ENCODE data around the gene ANKRD33.
A peak's percentile ranks its signal among the peaks of the same experiment; 100 is the strongest.

ANKRD33 gene

GRCh38 chr12:51891843-51892242 is 3.9 kb downstream of the ANKRD33 start:
- peaks cover 10% of the 10 kb centered on the region for H3K4me1 Mint-ChIP-seq
- peaks cover 10% of the 10 kb centered on the region for H3K27me3 Mint-ChIP-seq (ENCODE audit: low read depth)
- peak; percentile 33 to 54 (median 39) for TF ChIP-seq CTCF (IDR thresholded peaks at IDR 0.05; ENCODE audit: unreplicated experiment in 3 of 3)
- no peaks in the 10 kb centered on the region for H3K36me3 Mint-ChIP-seq (ENCODE audit: low read depth)
- no peak overlapping the region for H3K4me3 Mint-ChIP-seq
- H3K9me3 Mint-ChIP-seq = no peaks in the 10 kb centered on the region
- no peak overlapping the region for H3K27ac Mint-ChIP-seq

- TF ChIP-seq CTCF (IDR thresholded peaks at IDR 0.05; ENCODE audit: unreplicated experiment in 3 of 3) = no peak
- H3K36me3 Mint-ChIP-seq (ENCODE audit: low read depth) = no peaks in the 10 kb centered on the region
- H3K4me1 Mint-ChIP-seq = peaks cover 5% of the 10 kb centered on the region
- peaks cover 8% of the 10 kb centered on the region for H3K27me3 Mint-ChIP-seq (ENCODE audit: low read depth)
- H3K9me3 Mint-ChIP-seq = no peaks in the 10 kb centered on the region
- no peak overlapping the region for H3K4me3 Mint-ChIP-seq
- H3K27ac Mint-ChIP-seq = no peak overlapping the region
These were observed 5.9 kb downstream of the ANKRD33 start for GRCh38 chr12:51893786-51894185.

- no peaks in the 10 kb centered on the region for H3K36me3 Mint-ChIP-seq (ENCODE audit: low read depth)
- H3K27ac Mint-ChIP-seq = peak overlapping the region in 1 of 3 experiments; percentile 46
- H3K4me3 Mint-ChIP-seq = no peak overlapping the region
- H3K4me1 Mint-ChIP-seq = peaks cover 5% of the 10 kb centered on the region
- no peak for TF ChIP-seq CTCF (IDR thresholded peaks at IDR 0.05; ENCODE audit: unreplicated experiment in 3 of 3)
- H3K27me3 Mint-ChIP-seq (ENCODE audit: low read depth) = peaks cover 5% of the 10 kb centered on the region
- H3K9me3 Mint-ChIP-seq = no peaks in the 10 kb centered on the region
These were observed 7.7 kb downstream of the ANKRD33 start for GRCh38 chr12:51895378-51896135.

GRCh38 chr12:51896236-51896635 is 8.3 kb downstream of the ANKRD33 start:
- Mint-ChIP-seq H3K27ac (no peak overlapping the region), H3K27me3 (ENCODE audit: low read depth) (peaks cover 5% of the 10 kb centered on the region), H3K4me1 (peaks cover 5% of the 10 kb centered on the region), H3K9me3 (no peaks in the 10 kb centered on the region), H3K36me3 (ENCODE audit: low read depth) (no peaks in the 10 kb centered on the region), H3K4me3 (no peak overlapping the region)
- no peak for TF ChIP-seq CTCF (IDR thresholded peaks at IDR 0.05; ENCODE audit: unreplicated experiment in 3 of 3)

GRCh38 chr12:51897181-51897580 is 9.3 kb downstream of the ANKRD33 start:
- H3K36me3 Mint-ChIP-seq (ENCODE audit: low read depth) = no peaks in the 10 kb centered on the region
- peaks cover 5% of the 10 kb centered on the region for H3K27me3 Mint-ChIP-seq (ENCODE audit: low read depth)
- no peak for TF ChIP-seq CTCF (IDR thresholded peaks at IDR 0.05; ENCODE audit: unreplicated experiment in 3 of 3)
- H3K27ac Mint-ChIP-seq = peak overlapping the region in 1 of 3 experiments; percentile 19
- no peak overlapping the region for H3K4me3 Mint-ChIP-seq
- H3K9me3 Mint-ChIP-seq = no peaks in the 10 kb centered on the region
- peaks cover 10% of the 10 kb centered on the region for H3K4me1 Mint-ChIP-seq

- peaks cover 5% of the 10 kb centered on the region for H3K27me3 Mint-ChIP-seq (ENCODE audit: low read depth)
- H3K4me3 Mint-ChIP-seq = no peak overlapping the region
- TF ChIP-seq CTCF (IDR thresholded peaks at IDR 0.05; ENCODE audit: unreplicated experiment in 3 of 3) = no peak
- H3K36me3 Mint-ChIP-seq (ENCODE audit: low read depth) = no peaks in the 10 kb centered on the region
- H3K4me1 Mint-ChIP-seq = peaks cover 10% of the 10 kb centered on the region
- H3K9me3 Mint-ChIP-seq = no peaks in the 10 kb centered on the region
- H3K27ac Mint-ChIP-seq = no peak overlapping the region
These were observed 10.6 kb downstream of the ANKRD33 start for GRCh38 chr12:51898506-51898905.
